NB4 (cell line): ENCODE results near the gene SS18L1.

Experiments
- DNase-seq: peaks from one replicate; pipeline ENCODE4 v3.0.0; 2010; ENCODE audit warnings: low read depth
- H3K4me3 ChIP-seq: one replicate; pipeline ENCODE4 v1.5.1; 2011; ENCODE audit warnings: mild to moderate bottlenecking, low read depth, low read length, moderate library complexity
- MYC ChIP-seq: IDR thresholded peaks from 2 replicates; pipeline ENCODE4 v1.6.1; 2011; ENCODE audit warnings: low read depth, low read length
- POLR2A ChIP-seq: IDR thresholded peaks from 2 replicates; pipeline ENCODE4 v1.6.1; 2011; ENCODE audit warnings: mild to moderate bottlenecking; ENCODE audit not compliant: insufficient read length; ENCODE audit errors: extremely low read depth
- TF ChIP-seq, protein P1 (sequence below): IDR thresholded peaks from one replicate; pipeline ENCODE4 v1.5.1; 2012; ENCODE audit warnings: low read depth, low read length
- TF ChIP-seq, protein P2 (sequence below): IDR thresholded peaks from 2 replicates; pipeline ENCODE4 v1.6.1; 2011; ENCODE audit warnings: low read depth, low read length

Gene SS18L1

DNA sequence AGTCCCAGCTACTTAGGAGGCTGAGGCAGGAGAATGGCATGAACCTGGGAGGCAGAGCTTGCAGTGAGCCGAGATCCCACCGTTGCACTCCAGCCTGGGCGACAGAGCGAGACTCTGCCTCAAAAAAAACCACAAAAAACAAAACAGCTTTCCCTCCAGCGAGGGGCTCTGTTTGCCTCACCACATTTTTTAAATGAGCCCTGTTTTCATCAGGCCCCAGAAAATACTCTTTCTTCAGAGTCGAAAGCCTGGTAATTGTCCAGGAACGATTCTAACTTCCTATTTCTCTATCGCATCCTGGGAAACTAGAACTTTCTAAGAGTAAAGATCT, 51.5 kb downstream of the SS18L1 start:
- no peak for DNase-seq
- TF ChIP-seq POLR2A = no peak
- TF ChIP-seq, protein P1, sequence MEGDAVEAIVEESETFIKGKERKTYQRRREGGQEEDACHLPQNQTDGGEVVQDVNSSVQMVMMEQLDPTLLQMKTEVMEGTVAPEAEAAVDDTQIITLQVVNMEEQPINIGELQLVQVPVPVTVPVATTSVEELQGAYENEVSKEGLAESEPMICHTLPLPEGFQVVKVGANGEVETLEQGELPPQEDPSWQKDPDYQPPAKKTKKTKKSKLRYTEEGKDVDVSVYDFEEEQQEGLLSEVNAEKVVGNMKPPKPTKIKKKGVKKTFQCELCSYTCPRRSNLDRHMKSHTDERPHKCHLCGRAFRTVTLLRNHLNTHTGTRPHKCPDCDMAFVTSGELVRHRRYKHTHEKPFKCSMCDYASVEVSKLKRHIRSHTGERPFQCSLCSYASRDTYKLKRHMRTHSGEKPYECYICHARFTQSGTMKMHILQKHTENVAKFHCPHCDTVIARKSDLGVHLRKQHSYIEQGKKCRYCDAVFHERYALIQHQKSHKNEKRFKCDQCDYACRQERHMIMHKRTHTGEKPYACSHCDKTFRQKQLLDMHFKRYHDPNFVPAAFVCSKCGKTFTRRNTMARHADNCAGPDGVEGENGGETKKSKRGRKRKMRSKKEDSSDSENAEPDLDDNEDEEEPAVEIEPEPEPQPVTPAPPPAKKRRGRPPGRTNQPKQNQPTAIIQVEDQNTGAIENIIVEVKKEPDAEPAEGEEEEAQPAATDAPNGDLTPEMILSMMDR = no peak
- TF ChIP-seq, protein P2, sequence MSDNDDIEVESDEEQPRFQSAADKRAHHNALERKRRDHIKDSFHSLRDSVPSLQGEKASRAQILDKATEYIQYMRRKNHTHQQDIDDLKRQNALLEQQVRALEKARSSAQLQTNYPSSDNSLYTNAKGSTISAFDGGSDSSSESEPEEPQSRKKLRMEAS = no peak
- TF ChIP-seq MYC = no peak
- no peak overlapping the region for H3K4me3 ChIP-seq

DNA sequence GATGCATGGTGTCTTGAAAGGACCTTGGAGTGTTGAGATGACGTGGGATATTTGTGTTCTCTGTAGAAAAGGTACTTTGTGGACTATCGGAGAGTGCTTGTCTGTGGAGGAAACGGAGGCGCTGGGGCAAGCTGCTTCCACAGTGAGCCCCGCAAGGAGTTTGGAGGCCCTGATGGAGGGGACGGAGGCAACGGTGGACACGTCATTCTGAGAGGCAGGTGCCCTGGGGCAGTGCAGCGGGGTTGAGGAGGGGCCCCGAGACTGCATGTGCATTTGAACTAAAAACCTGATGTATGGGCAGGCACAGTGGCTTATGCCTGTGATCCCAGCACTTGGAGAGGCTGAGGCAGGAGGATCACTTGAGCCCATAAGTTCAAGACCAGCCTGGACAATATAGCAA, 52.2 kb downstream of the SS18L1 start:
- TF ChIP-seq MYC (no peak), POLR2A (no peak)
- TF ChIP-seq, protein P1 = no peak
- TF ChIP-seq, protein P2 = no peak
- no peak overlapping the region for H3K4me3 ChIP-seq
- no peak for DNase-seq

DNA sequence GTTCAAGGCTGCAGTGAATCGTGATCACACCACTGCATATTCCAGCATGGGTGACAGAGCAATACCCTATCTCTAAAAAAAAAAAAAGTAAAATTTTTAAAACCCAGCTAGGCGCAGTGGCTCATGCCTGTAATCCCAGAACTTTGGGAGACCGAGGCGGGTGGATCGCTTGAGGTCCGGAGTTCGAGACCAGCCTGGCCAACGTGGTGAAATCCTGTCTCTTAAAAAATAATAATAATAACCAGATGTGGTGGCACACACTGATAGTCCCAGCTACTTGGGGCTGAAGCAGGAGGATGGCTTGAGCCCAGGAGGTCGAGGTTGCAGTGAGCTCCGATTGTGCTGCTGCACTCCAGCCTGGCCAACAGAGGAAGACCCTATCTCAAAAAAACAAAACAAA, 52.7 kb downstream of the SS18L1 start:
- TF ChIP-seq POLR2A = no peak
- TF ChIP-seq MYC = no peak
- TF ChIP-seq, protein P1 = no peak
- TF ChIP-seq, protein P2 = no peak
- no peak overlapping the region for H3K4me3 ChIP-seq
- DNase-seq = no peak

DNA sequence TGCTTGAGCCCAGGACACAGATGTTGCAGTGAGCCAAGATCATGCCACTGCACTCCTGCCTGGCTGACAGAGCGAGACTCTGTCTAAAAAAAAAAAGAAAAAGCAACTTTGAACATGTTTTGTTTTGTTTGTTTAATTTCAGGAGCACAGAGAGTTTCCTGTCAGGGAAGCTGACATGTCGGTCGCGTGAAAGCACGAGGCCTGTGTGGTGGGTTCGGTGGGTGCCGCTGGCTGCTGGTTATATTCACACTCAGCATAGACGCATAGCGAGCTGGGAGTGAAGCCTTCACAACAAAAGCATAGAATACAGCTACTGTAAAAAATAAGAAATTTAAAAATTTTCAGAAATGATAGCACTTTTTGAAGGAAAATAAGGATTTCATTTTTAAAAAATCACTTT, 53.7 kb downstream of the SS18L1 start:
- no peak for DNase-seq
- H3K4me3 ChIP-seq = no peak overlapping the region
- no peak for TF ChIP-seq POLR2A
- TF ChIP-seq, protein P2 = no peak
- TF ChIP-seq MYC = no peak
- TF ChIP-seq, protein P1 = no peak

DNA sequence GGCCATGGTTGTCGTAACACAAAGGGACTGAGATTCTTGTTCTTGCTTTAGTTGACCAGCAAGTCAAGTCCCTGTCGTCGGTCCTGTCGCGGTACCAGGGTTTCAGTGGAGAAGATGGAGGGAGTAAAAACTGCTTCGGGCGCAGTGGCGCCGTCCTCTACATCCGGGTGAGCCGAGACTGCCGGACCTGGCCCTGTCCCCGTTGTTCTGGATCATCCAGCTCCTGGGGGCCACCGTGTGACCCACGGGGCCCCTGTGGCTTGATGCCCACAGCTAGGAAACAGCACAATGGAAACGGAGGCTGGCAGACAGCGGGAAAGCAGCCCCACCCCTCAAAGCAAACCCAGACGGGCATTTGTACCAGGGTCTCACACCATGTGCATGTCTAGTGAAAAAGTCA, 54.2 kb downstream of the SS18L1 start:
- DNase-seq = no peak
- no peak for TF ChIP-seq POLR2A
- TF ChIP-seq, protein P1 = no peak
- TF ChIP-seq, protein P2 = no peak
- TF ChIP-seq MYC = no peak
- H3K4me3 ChIP-seq = no peak overlapping the region

DNA sequence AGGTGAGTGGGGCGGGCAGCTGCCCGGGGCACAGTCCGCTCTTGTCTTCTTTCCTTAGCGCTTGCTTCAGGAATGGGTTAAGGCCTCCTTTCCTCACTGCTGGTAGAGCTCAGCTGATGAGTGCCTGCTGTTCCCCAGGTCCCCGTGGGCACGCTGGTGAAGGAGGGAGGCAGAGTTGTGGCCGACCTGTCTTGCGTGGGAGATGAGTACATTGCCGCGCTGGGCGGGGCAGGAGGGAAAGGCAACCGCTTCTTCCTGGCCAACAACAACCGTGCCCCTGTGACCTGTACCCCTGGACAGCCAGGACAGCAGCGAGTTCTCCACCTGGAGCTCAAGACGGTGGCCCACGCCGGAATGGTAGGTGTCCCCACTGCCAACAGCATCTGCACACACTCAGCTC, 54.9 kb downstream of the SS18L1 start:
- H3K4me3 ChIP-seq = no peak overlapping the region
- TF ChIP-seq, protein P2 = no peak
- TF ChIP-seq POLR2A (no peak), MYC (no peak)
- TF ChIP-seq, protein P1 = no peak
- DNase-seq = no peak
